ENCODE measurements around the gene IFNA10. TPM values are rescaled to one million over a fixed set of nuclear protein-coding genes. Genes with fewer than 3 reads are reported as not detected.
"Not testable (repeated sequence)": the region's sequence is repeated elsewhere in the genome, so short reads cannot be mapped to it uniquely, and the experiment has no call there.

IFNA10 gene
- polyA plus RNA-seq, 1 donor (not counting 4 experiments of a cell fraction or from before 2014, with no cell fraction given) = not detected

- H3K36me3 ChIP-seq (ENCODE audit: control insufficient read depth in 2 of 2, extremely low read depth in 1 of 2, insufficient read depth in 2 of 2, low read length in 2 of 2); DNase-seq (ENCODE audit: low read depth, low spot score); H2AFZ ChIP-seq (ENCODE audit: control insufficient read depth, low read length); H3K9ac ChIP-seq (ENCODE audit: control insufficient read depth, extremely low read depth, insufficient read depth, low read length); H3K9me3 ChIP-seq (ENCODE audit: control insufficient read depth, low read depth, low read length); H3K27ac ChIP-seq (ENCODE audit: control insufficient read depth, insufficient read depth, low read length); H3K4me1 ChIP-seq (ENCODE audit: control insufficient read depth, extremely low read depth, insufficient read depth, low read length); H3K4me3 ChIP-seq (ENCODE audit: control insufficient read depth in 2 of 3, extremely low read depth in 1 of 3, insufficient read depth in 2 of 3, low read depth in 1 of 3, low read length in 3 of 3); H3K79me2 ChIP-seq (ENCODE audit: control insufficient read depth, insufficient read depth, low read length); H3K4me2 ChIP-seq (ENCODE audit: control insufficient read depth, extremely low read depth, insufficient read depth, low read depth, low read length); dilution Hi-C loops (cut with MboI; ENCODE audit: extremely low pct_ligation_motif_present, low sequenced_read_pairs); H3K27me3 ChIP-seq (ENCODE audit: control insufficient read depth, extremely low read depth, insufficient read depth, low read length); H3K9me1 ChIP-seq (ENCODE audit: control insufficient read depth, extremely low read depth, insufficient read depth, low read length); H4K20me1 ChIP-seq (ENCODE audit: control insufficient read depth, extremely low read depth, insufficient read depth, low read length): not testable (repeated sequence)
- peak; percentile 57 for FAIRE-seq
- peak; percentile 23 to 58 (median 43) for TF ChIP-seq CTCF (optimal IDR thresholded peaks at IDR 0.05 in 1 of 3, IDR thresholded peaks at IDR 0.05 in 1 of 3, conservative IDR thresholded peaks at IDR 0.05 in 1 of 3; ENCODE audit: extremely low read depth in 1 of 3, insufficient read depth in 2 of 3, low read length in 3 of 3)
Observed at GRCh38 chr9:21213411-21214326, 6.7 kb upstream of the IFNA10 start.

- H3K9me1 ChIP-seq (ENCODE audit: control insufficient read depth, extremely low read depth, insufficient read depth, low read length); H2AFZ ChIP-seq (ENCODE audit: control insufficient read depth, low read length); FAIRE-seq; H3K27me3 ChIP-seq (ENCODE audit: control insufficient read depth, extremely low read depth, insufficient read depth, low read length); H3K4me1 ChIP-seq (ENCODE audit: control insufficient read depth, extremely low read depth, insufficient read depth, low read length); H3K79me2 ChIP-seq (ENCODE audit: control insufficient read depth, insufficient read depth, low read length); H3K36me3 ChIP-seq (ENCODE audit: control insufficient read depth in 2 of 2, extremely low read depth in 1 of 2, insufficient read depth in 2 of 2, low read length in 2 of 2); H3K9ac ChIP-seq (ENCODE audit: control insufficient read depth, extremely low read depth, insufficient read depth, low read length); H3K4me3 ChIP-seq (ENCODE audit: control insufficient read depth in 2 of 3, extremely low read depth in 1 of 3, insufficient read depth in 2 of 3, low read depth in 1 of 3, low read length in 3 of 3); H3K27ac ChIP-seq (ENCODE audit: control insufficient read depth, insufficient read depth, low read length); H3K4me2 ChIP-seq (ENCODE audit: control insufficient read depth, extremely low read depth, insufficient read depth, low read depth, low read length); H4K20me1 ChIP-seq (ENCODE audit: control insufficient read depth, extremely low read depth, insufficient read depth, low read length); dilution Hi-C loops (cut with MboI; ENCODE audit: extremely low pct_ligation_motif_present, low sequenced_read_pairs); H3K9me3 ChIP-seq (ENCODE audit: control insufficient read depth, low read depth, low read length); DNase-seq (ENCODE audit: low read depth, low spot score): not testable (repeated sequence)
Observed at GRCh38 chr9:21212160-21212559, 5.2 kb upstream of the IFNA10 start.

GRCh38 chr9:21210782-21211181 lies 3.8 kb upstream of the IFNA10 start:
- H3K9me1 ChIP-seq (ENCODE audit: control insufficient read depth, extremely low read depth, insufficient read depth, low read length); H3K4me2 ChIP-seq (ENCODE audit: control insufficient read depth, extremely low read depth, insufficient read depth, low read depth, low read length); FAIRE-seq; H3K27ac ChIP-seq (ENCODE audit: control insufficient read depth, insufficient read depth, low read length); H3K79me2 ChIP-seq (ENCODE audit: control insufficient read depth, insufficient read depth, low read length); H3K9ac ChIP-seq (ENCODE audit: control insufficient read depth, extremely low read depth, insufficient read depth, low read length); H3K27me3 ChIP-seq (ENCODE audit: control insufficient read depth, extremely low read depth, insufficient read depth, low read length); H3K4me1 ChIP-seq (ENCODE audit: control insufficient read depth, extremely low read depth, insufficient read depth, low read length); H3K36me3 ChIP-seq (ENCODE audit: control insufficient read depth in 2 of 2, extremely low read depth in 1 of 2, insufficient read depth in 2 of 2, low read length in 2 of 2); H3K9me3 ChIP-seq (ENCODE audit: control insufficient read depth, low read depth, low read length); H2AFZ ChIP-seq (ENCODE audit: control insufficient read depth, low read length); H4K20me1 ChIP-seq (ENCODE audit: control insufficient read depth, extremely low read depth, insufficient read depth, low read length); DNase-seq (ENCODE audit: low read depth, low spot score); dilution Hi-C loops (cut with MboI; ENCODE audit: extremely low pct_ligation_motif_present, low sequenced_read_pairs); H3K4me3 ChIP-seq (ENCODE audit: control insufficient read depth in 2 of 3, extremely low read depth in 1 of 3, insufficient read depth in 2 of 3, low read depth in 1 of 3, low read length in 3 of 3): not testable (repeated sequence)

Measured in keratinocyte (primary cell).